ENCODE measurements around the gene SMYD2. TPM values are rescaled to one million over a fixed set of nuclear protein-coding genes. Genes with fewer than 3 reads are reported as not detected.

Gene SMYD2
- total and polyA plus RNA-seq, 2 experiments from 2014 or later: 34.9 to 52.1 TPM

DNA sequence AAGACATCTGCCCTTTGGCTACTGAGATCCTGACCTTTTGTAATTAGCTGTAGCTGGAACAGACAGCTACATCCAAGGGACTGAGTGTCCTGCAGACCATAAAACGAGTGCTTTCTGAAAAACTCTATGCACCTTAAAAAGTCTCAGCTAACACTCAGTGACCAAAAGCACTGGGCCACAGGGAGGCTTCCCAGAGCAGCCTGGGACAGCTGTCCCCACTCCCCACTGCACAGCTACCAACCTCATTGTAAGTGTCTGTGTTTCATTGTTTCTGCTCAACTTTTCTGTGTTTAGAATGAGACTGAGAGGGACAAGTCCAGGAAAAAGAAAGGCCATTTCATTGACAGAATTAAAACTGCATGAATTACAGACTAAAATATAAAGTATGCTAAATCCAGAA, 80.7 kb downstream of the SMYD2 start:
- H3F3A ChIP-seq (ENCODE audit: insufficient read depth): peaks cover 42% of the 10 kb centered on the region
- H3K4me3 ChIP-seq: no peak overlapping the region
- H3K4me2 ChIP-seq (ENCODE audit: unreplicated experiment): no peak overlapping the region
- H3K79me2 ChIP-seq (ENCODE audit: insufficient read depth): peaks cover 43% of the 10 kb centered on the region
- H3K9me3 ChIP-seq (ENCODE audit: low read depth): no peaks in the 10 kb centered on the region
- H3K9me2 ChIP-seq (ENCODE audit: insufficient read depth): no peaks in the 10 kb centered on the region
- TF ChIP-seq EZH2 (IDR thresholded peaks at IDR 0.05; ENCODE audit: insufficient read depth, poor library complexity, severe bottlenecking): no peak
- no peak for TF ChIP-seq EZH2phosphoT487 (IDR thresholded peaks at IDR 0.05; ENCODE audit: insufficient read depth, low read depth)
- H3K9ac ChIP-seq: no peak overlapping the region
- no peak for DNase-seq
- in situ Hi-C loops (cut with MboI): no loop called here
- H2AFZ ChIP-seq: no peak overlapping the region
- no peaks in the 10 kb centered on the region for H4K20me1 ChIP-seq (ENCODE audit: insufficient read depth)
- 75 to 95% methylated on average over 1 of the region's 1 CpG for WGBS, 2 experiments (ENCODE audit: low coverage in 1 of 2, low lambda C conversion rate in 2 of 2, missing lambda C conversion rate in 2 of 2)
- peaks cover 61% of the 10 kb centered on the region for H3K36me3 ChIP-seq (ENCODE audit: low read depth)
- H3K27me3 ChIP-seq (replicated peaks; ENCODE audit: insufficient read depth): no peaks in the 10 kb centered on the region
- H3K27ac ChIP-seq: no peak overlapping the region
- H3K4me1 ChIP-seq (ENCODE audit: insufficient read depth): peaks cover 40% of the 10 kb centered on the region

DNA sequence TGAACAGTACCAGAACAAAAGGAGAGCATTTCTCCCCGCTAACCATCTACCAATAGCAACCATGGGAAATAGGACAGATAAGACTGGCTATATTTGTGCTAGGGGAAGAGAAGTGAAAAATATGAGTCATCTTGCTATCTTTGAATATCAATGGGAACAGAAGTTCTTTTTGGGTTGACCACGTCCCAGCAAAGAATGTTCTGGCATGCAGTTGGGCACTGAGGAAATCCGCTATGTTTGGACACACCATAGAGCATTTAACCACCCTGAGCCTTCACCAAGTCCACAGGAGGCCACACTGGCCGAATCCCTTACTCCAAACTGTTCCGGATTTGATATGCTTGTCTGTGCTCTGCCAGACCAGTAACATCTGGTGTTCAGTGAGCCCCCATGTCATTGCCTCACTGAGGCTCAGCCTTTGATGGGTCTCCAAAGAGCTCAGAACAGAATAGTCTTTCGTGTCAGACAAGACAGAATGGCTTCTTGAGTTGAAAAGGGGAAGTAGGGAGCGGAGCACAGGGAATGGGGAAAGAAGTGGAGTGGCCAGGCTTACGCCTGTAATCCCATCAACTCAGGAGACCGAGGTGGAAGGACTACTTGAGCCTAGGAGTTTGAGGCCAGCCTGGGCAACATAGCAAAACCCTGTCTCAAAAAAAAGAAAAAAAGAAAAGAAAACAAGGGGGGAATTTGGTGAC, 81.4 kb downstream of the SMYD2 start:
- H3K4me2 ChIP-seq (ENCODE audit: unreplicated experiment): no peak overlapping the region
- H3K4me3 ChIP-seq: no peak overlapping the region
- peak overlapping the region; percentile 50 for H3K27ac ChIP-seq
- H2AFZ ChIP-seq: no peak overlapping the region
- peaks cover 43% of the 10 kb centered on the region for H3K79me2 ChIP-seq (ENCODE audit: insufficient read depth)
- H3K9me2 ChIP-seq (ENCODE audit: insufficient read depth): no peaks in the 10 kb centered on the region
- WGBS, 2 experiments (ENCODE audit: low coverage in 1 of 2, low lambda C conversion rate in 2 of 2, missing lambda C conversion rate in 2 of 2): 86 to 90% methylated on average over 9 of the region's 9 CpGs
- H3K36me3 ChIP-seq (ENCODE audit: low read depth): peaks cover 54% of the 10 kb centered on the region
- no peak overlapping the region for H3K9ac ChIP-seq
- peak; percentile 27 for DNase-seq
- H3K9me3 ChIP-seq (ENCODE audit: low read depth): no peaks in the 10 kb centered on the region
- H3K27me3 ChIP-seq (replicated peaks; ENCODE audit: insufficient read depth): no peaks in the 10 kb centered on the region
- H3K4me1 ChIP-seq (ENCODE audit: insufficient read depth): peaks cover 40% of the 10 kb centered on the region
- H4K20me1 ChIP-seq (ENCODE audit: insufficient read depth): no peaks in the 10 kb centered on the region
- TF ChIP-seq EZH2phosphoT487 (IDR thresholded peaks at IDR 0.05; ENCODE audit: insufficient read depth, low read depth) (no peak), EZH2 (IDR thresholded peaks at IDR 0.05; ENCODE audit: insufficient read depth, poor library complexity, severe bottlenecking) (no peak)
- in situ Hi-C loops (cut with MboI): no loop called here
- peaks cover 43% of the 10 kb centered on the region for H3F3A ChIP-seq (ENCODE audit: insufficient read depth)

DNA sequence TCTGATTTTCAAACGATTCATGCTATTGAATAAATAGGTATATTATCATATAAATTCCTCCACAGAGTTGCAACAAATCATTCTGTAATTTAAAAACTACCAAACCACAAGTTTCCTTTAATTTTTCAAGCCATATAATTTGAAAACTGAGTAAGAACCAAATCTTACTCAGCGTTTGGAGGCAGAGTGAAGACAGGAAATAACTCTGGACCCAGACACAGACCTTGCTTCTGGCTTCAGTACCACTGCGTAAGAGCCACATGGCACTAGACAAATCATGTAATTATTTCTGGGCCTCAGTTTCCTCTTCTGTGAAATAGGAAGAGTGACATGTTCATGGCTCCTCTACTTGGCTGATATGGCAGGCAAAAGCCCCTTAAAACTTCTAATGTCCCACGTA, 82.4 kb downstream of the SMYD2 start:
- peaks cover 47% of the 10 kb centered on the region for H3F3A ChIP-seq (ENCODE audit: insufficient read depth)
- peak overlapping the region; percentile 17 for H3K4me2 ChIP-seq (ENCODE audit: unreplicated experiment)
- no peaks in the 10 kb centered on the region for H3K9me3 ChIP-seq (ENCODE audit: low read depth)
- H3K36me3 ChIP-seq (ENCODE audit: low read depth): peaks cover 44% of the 10 kb centered on the region
- TF ChIP-seq EZH2phosphoT487 (IDR thresholded peaks at IDR 0.05; ENCODE audit: insufficient read depth, low read depth): no peak
- TF ChIP-seq EZH2 (IDR thresholded peaks at IDR 0.05; ENCODE audit: insufficient read depth, poor library complexity, severe bottlenecking): no peak
- no peaks in the 10 kb centered on the region for H4K20me1 ChIP-seq (ENCODE audit: insufficient read depth)
- in situ Hi-C loops (cut with MboI): no loop called here
- peak; percentile 65 for DNase-seq
- H3K4me3 ChIP-seq: no peak overlapping the region
- no peak overlapping the region for H2AFZ ChIP-seq
- H3K4me1 ChIP-seq (ENCODE audit: insufficient read depth): peaks cover 40% of the 10 kb centered on the region
- peaks cover 40% of the 10 kb centered on the region for H3K79me2 ChIP-seq (ENCODE audit: insufficient read depth)
- 23 to 25% methylated on average over 4 of the region's 4 CpGs for WGBS, 2 experiments (ENCODE audit: low coverage in 1 of 2, low lambda C conversion rate in 2 of 2, missing lambda C conversion rate in 2 of 2)
- H3K27ac ChIP-seq: peak overlapping the region; percentile 50
- no peaks in the 10 kb centered on the region for H3K9me2 ChIP-seq (ENCODE audit: insufficient read depth)
- no peak overlapping the region for H3K9ac ChIP-seq
- no peaks in the 10 kb centered on the region for H3K27me3 ChIP-seq (replicated peaks; ENCODE audit: insufficient read depth)

DNA sequence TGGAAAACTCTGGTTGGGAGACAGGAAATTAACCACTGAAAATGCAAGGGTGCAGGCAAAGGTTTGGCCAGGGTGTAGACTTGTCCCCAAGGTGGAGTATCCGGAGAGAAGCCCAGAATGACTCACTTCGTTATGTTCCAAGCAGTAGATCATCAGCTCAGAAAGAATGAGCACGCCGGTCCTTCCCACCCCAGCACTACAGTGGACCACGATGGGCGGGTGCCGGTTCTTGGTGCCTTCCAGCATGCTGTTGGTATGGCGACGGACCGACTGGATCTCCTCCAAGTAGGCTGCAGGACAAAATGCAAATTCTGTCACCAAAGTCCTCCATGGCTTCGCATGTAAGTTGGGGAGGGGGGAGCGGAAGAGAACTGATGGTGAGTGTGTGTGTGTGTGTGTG, 83.4 kb downstream of the SMYD2 start:
- H3K9me2 ChIP-seq (ENCODE audit: insufficient read depth): no peaks in the 10 kb centered on the region
- H3K79me2 ChIP-seq (ENCODE audit: insufficient read depth): peaks cover 33% of the 10 kb centered on the region
- H3K4me3 ChIP-seq: no peak overlapping the region
- H3K36me3 ChIP-seq (ENCODE audit: low read depth): peaks cover 47% of the 10 kb centered on the region
- H3K27ac ChIP-seq: peak overlapping the region; percentile 50
- peaks cover 49% of the 10 kb centered on the region for H3F3A ChIP-seq (ENCODE audit: insufficient read depth)
- H3K4me1 ChIP-seq (ENCODE audit: insufficient read depth): peaks cover 40% of the 10 kb centered on the region
- no peaks in the 10 kb centered on the region for H4K20me1 ChIP-seq (ENCODE audit: insufficient read depth)
- no peaks in the 10 kb centered on the region for H3K27me3 ChIP-seq (replicated peaks; ENCODE audit: insufficient read depth)
- H2AFZ ChIP-seq: no peak overlapping the region
- WGBS, 2 experiments (ENCODE audit: low coverage in 1 of 2, low lambda C conversion rate in 2 of 2, missing lambda C conversion rate in 2 of 2): 9 to 17% methylated on average over 11 to 12 of the region's 12 CpGs
- H3K9ac ChIP-seq: no peak overlapping the region
- DNase-seq: peak; percentile 88
- no peaks in the 10 kb centered on the region for H3K9me3 ChIP-seq (ENCODE audit: low read depth)
- in situ Hi-C loops (cut with MboI): no loop called here
- TF ChIP-seq EZH2 (IDR thresholded peaks at IDR 0.05; ENCODE audit: insufficient read depth, poor library complexity, severe bottlenecking) (no peak), EZH2phosphoT487 (IDR thresholded peaks at IDR 0.05; ENCODE audit: insufficient read depth, low read depth) (no peak)
- peak overlapping the region; percentile 18 for H3K4me2 ChIP-seq (ENCODE audit: unreplicated experiment)

Measured in GM23248 (cell line).